ENCODE data around the gene COL23A1.
"Not testable (repeated sequence)": the region's sequence is repeated elsewhere in the genome, so short reads cannot be mapped to it uniquely, and the experiment has no call there.

COL23A1 gene

GRCh38 chr5:178587763-178588611, 2.2 kb downstream of the COL23A1 start:
- no peak for DNase-seq

- no peak for DNase-seq
Observed at GRCh38 chr5:178586396-178586795, 3.8 kb downstream of the COL23A1 start.

DNA sequence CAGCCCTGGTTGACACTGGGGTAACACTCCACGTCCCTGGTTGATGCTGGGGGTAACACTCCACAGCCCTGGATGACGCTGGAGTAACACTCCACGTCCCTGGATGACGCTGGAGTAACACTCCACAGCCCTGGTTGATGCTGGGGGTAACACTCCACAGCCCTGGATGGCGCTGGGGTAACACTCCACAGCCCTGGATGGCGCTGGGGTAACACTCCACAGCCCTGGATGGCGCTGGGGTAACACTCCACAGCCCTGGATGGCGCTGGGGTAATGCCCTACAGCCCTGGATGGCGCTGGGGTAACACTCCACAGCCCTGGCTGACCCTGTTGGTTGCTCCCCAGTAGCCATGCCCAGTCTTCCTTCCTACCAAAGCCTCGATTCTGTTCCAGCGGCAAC, 4.8 kb downstream of the COL23A1 start:
- not testable (repeated sequence) for DNase-seq

DNA sequence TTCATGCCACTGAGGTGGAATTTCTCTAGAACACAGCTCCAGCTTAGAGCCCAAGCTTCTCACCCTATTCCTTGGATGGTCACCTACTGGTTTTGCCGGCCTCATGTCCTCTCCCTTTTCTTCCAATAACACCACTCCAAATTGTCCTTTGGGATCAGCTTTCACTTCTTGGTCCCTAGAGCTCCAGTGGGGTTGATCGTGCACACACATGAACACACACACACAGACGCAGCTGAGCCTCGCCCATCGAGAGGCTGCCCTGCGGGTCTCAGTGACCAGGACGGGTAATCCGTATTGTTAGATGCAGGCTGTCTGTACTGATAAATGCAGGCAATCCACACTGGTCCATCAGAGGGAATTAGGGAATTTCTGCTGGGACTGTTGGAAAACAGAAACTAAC, 6.9 kb downstream of the COL23A1 start:
- DNase-seq = no peak

GRCh38 chr5:178582291-178582690, 7.9 kb downstream of the COL23A1 start:
- no peak for DNase-seq

- DNase-seq = no peak
Observed at GRCh38 chr5:178581621-178582020, 8.6 kb downstream of the COL23A1 start.

DNA sequence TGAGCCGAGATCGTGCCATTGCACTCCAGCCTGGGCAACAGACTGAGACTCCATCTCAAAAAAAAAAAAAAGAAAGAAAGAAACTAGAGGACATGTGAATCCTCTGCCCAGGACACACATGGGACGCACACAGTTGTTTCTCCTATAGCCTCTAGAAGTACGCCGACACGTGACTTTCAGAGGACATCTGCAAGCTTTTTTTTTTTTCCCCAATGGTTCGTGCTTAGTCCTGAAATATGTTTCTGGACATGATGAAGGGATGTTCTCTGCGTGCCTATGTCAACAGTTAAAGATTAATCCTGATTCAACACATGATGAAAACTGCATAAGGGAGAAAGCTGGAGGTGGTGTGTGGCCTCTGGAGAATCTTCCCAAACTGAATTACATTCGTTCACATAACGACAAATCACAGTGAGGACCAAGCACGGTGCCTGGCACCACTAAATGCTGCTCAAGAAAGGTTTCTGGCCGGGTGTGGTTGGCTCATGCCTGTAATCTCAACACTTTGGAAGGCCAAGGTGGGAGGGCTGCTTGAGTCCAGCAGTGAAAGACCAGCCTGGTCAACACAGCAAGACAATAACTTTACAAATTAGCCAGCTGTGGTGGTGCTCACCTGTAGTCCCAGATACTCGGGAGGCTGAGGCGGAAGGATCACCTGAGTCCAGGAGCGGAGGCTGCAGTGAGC, 9.8 kb downstream of the COL23A1 start:
- DNase-seq = no peak

DNA sequence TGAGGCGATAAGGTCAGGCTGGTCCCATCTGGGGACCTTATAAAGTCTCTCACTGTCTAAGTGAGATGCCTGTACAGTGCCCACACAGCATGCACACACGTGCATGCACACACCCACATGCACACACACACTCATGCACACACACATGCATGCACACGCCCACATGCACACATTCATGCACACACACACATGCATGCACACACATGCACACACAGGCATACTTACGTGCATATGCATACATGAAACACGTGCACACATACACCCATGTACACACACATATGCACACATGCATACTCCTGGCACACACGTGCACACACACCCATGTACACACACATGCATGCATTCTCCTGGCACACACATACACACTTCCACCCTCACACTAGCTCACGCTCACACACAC, 12.2 kb downstream of the COL23A1 start:
- DNase-seq = no peak

DNA sequence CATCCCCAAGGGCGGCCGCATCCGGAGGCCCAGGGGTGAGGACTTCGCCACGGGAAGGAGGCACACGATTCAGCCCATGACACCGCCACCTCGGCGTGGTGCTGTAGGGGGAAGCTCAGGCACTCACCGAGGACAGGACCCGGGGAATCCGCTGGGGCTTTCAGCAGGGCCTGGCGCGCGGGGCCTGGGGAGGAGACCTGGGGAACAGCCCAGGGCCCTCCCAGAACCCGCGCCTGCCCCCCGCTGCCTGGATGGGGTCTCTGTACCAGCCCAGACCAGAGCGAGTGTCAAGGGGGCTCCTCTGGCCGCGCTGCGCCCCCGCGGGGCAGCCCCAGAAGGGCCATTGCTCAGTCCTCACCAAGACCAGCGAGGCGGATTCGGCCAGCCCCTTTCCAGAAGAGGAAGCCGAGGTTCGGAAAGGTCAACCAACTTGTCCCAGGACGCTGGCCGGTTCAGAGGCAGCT, 12.8 kb downstream of the COL23A1 start:
- no peak for DNase-seq

DNA sequence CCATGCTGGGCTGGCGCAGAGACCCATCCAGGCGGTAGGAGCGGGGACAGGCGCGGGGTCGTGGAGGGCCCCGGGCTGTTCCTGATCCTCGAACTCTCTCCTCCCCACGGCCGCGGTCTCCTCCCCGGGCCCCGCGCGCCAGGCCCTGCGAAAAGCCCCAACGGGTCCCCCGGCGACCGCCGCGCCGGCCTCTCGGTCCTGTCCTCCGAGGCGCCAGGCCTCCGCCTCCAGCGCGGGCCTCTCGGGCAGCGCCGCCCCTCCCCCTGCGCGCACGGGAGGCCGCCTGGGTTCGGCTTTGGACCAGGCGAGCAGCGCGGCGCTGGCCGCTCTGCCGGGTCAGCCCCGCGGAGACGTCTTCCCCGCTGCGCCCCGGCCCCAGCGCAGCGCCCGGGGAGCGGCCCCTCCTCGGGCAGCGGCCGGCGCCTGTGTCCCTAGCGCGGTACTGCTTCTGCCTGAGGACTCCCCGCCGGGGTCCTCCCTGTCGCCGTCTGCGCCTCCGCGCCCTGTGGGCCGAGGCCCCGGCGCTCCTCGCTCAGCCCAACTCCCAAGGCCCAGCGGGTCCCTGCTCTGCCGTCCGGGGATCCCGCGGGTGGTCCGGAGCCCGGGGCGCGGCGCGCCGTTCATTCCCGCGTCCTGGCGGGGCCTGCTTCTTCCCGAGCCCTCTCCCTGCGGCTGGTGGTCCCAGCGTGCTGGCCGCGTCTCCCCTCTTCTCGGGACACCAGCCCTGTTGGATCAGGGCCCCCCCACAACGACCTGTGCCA, 13.4 kb downstream of the COL23A1 start:
- DNase-seq = no peak

- DNase-seq = no peak
Observed at GRCh38 chr5:178573216-178573615, 17.0 kb downstream of the COL23A1 start.

GRCh38 chr5:178572617-178573016, 17.6 kb downstream of the COL23A1 start:
- DNase-seq = no peak

DNA sequence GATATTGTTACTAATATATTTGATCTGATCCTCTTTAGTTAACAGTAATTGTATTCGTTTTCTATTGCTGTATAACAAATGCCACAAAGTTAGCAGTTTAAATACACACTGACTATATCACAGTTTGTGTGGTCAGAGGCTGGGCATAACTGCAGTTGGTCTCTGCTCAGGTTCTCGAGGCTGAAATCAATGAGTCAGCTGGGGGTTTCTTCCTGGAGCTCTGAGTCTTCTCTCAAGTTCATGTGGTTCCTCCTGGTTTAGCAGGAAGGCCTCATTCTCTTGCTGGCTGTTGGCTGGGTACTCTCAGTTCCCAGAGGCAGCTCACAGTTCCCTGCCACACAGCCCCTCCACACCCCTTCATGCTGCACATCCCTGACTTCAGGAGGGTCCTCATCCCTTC, 20.7 kb downstream of the COL23A1 start:
- DNase-seq = no peak

DNA sequence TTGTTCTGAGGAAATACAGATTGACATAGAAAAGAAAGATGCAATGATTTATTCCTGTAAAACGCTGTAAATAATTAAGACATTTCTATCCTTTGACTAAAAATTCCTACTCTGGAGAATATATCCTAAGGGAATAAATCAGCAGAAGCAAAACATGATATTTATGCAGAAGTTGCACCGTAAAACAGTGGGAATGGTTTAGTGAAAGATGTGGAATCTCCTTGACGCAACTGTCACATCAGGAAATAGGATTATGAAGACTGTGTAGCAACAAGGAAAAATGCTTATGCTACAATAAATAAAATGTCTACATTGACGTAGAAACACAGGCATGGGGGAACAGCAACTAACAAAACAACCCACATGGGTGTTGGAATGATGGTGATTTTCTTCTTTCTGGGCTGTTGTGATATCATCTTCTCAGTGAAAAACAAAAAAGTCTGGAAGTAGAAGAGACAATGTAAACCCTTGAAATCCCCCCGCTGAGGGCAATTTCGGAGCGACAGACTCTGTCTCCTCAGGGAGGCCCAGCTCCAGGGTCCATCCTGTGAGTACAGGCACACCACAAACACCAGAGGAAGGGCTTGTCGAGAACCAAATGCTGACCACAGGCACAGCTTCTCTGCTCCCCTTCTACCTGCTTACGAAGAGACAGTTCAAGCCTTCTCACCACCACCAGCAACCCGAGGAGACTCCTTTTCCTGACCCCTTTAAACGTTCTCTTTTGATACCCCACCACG, 25.2 kb downstream of the COL23A1 start:
- no peak for DNase-seq

GRCh38 chr5:178564397-178564796, 25.8 kb downstream of the COL23A1 start:
- DNase-seq = no peak

- no peak for DNase-seq
Observed at GRCh38 chr5:178563621-178564020, 26.6 kb downstream of the COL23A1 start.

GRCh38 chr5:178561746-178562264, 28.4 kb downstream of the COL23A1 start:
- DNase-seq = no peak

- no peak for DNase-seq
Observed at GRCh38 chr5:178560911-178561310, 29.3 kb downstream of the COL23A1 start.

DNA sequence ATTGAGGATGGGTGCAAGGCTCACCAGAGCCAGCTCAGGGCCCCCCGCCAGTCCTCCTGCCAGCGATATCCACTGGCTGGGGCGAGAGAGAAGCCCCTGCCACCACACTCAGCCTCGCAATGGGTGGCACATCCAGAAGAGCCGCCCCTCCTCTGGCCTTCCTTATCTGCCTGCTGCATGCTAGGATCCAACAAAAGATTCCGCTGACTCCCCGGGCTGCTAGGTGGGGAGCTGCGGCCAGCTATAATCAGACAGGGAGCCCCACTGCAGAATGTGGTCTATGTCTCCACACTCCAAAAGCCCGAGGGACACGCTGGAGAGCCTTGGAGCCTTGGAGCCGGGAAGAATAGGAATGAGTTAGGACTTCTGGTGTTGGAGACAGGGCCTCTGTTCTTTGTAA, 32.8 kb downstream of the COL23A1 start:
- DNase-seq = no peak

DNA sequence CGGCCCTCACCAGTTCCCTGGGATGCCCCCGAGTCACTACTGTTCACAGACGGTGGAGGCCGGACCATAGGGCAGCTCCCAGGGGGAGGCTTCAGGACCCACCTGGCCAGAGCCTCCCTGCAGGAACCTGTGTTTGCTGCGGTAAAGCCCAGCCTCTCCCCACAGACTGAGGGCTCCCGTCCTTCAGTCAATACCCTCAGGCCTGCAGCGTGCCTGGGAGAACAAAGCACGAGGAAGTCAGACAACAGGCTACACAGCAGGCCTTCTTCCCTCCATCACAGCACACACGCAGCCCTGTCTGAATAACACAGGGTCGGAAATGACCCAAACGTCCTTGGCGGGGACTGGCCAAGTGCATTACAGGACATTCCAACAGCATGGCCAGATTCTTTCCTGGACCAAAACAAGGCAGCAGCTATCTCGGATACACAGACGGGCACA, 34.4 kb downstream of the COL23A1 start:
- DNase-seq = no peak

GRCh38 chr5:178555005-178555404, 35.2 kb downstream of the COL23A1 start:
- no peak for DNase-seq

DNA sequence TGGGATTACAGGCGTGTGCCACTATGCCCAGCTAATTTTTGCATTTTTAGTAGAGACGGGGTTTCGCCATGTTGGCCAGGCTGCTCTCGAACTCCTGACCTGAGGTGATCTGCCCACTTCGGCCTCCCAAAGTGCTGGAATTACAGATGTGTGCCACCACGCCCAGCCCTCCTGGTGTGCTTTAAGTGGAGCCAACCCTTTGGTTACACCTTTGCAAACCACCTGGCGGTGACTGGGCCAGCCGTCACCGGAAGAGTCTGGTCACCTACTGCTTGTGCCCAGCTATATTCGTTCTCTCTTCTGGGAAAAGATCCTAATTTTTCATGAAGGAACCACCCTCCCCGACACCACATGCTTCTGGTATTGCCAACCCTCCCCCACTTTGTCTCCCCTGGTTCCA, 35.9 kb downstream of the COL23A1 start:
- DNase-seq = no peak

GRCh38 chr5:178553517-178553916, 36.7 kb downstream of the COL23A1 start:
- DNase-seq = no peak
